Colonic mucosa (tissue), 4 donors: ENCODE results near the gene PLAAT4. TPM values are rescaled to one million over a fixed set of nuclear protein-coding genes. Genes with fewer than 3 reads are reported as not detected.

Experiments
- DNase-seq: peaks from one replicate; pipeline ENCODE4 v3.0.0-alpha.2; 2020
- H3K27ac ChIP-seq: fragments of 200-600 bp; one replicate; pipeline ENCODE4 v1.8.0; 2021
- H3K27me3 ChIP-seq: fragments of 200-600 bp; one replicate; pipeline ENCODE4 v1.8.0; 2021
- H3K36me3 ChIP-seq: fragments of 200-600 bp; one replicate; pipeline ENCODE4 v1.8.0; 2021
- H3K4me1 ChIP-seq: fragments of 200-600 bp; one replicate; pipeline ENCODE4 v1.8.0; 2021; ENCODE audit warnings: mild to moderate bottlenecking
- H3K4me3 ChIP-seq: fragments of 200-600 bp; one replicate; pipeline ENCODE4 v1.8.0; 2021
- H3K9ac ChIP-seq, 2 donors: one replicate each; pipeline ENCODE4 v1.7.0; 2013; ENCODE audit warnings: control low read depth in 2 of 2, low read depth in 2 of 2, low read length in 2 of 2
- H3K9me3 ChIP-seq: fragments of 200-600 bp; one replicate; pipeline ENCODE4 v1.8.0; 2021
- CTCF ChIP-seq: fragments of 200-600 bp; IDR thresholded peaks from one replicate; pipeline ENCODE4 v1.8.0; 2022; ENCODE audit warnings: antibody characterized with exemption, mild to moderate bottlenecking
- intact Hi-C: fragments of 100-400 bp; cut with DNase I; formaldehyde crosslinking; loops from one replicate; pipeline ENCODE4 v1.14.1; 2022
- total RNA-seq, 2 donors: library from RNA; stranded (reverse); fragmentation: NEBNext Ultra II Directional in 1 of 2; extraction: Animal tissue kit (Norgen Biotek cat#: 25700) in 1 of 2; gene quantifications; one replicate each; pipeline ENCODE4 v1.2.1, GENCODE V29; 2021
- donor health status: healthy.
- donor health status: DM: no; HTN: no; CAD: no.
- donor health status: DM: no; HTN: no; CAD: no.

The PLAAT4 gene
- total RNA-seq, 2 donors from 2014 or later, result 9.9 to 40.7 TPM

GRCh38 chr11:63491636-63492372 is 44.8 kb upstream of the PLAAT4 start:
- intact Hi-C loops, result no loop called here

GRCh38 chr11:63492441-63492840 is 44.2 kb upstream of the PLAAT4 start:
- peaks cover 9% of the 10 kb centered on the region for H3K27me3 ChIP-seq
- no peaks in the 10 kb centered on the region for H3K9me3 ChIP-seq
- H3K4me3 ChIP-seq, result no peak overlapping the region
- DNase-seq, result no peak
- intact Hi-C loops, result no loop called here
- H3K4me1 ChIP-seq, result no peaks in the 10 kb centered on the region
- H3K27ac ChIP-seq, result no peak overlapping the region
- no peak for TF ChIP-seq CTCF
- no peak overlapping the region for H3K9ac ChIP-seq
- no peaks in the 10 kb centered on the region for H3K36me3 ChIP-seq

More at GRCh38 chr11:63491636-63492372, 44.8 kb upstream of the PLAAT4 start:
- TF ChIP-seq CTCF, result no peak
- H3K4me3 ChIP-seq, result no peak overlapping the region
- no peak overlapping the region for H3K27ac ChIP-seq
- H3K36me3 ChIP-seq, result no peaks in the 10 kb centered on the region
- H3K9me3 ChIP-seq, result no peaks in the 10 kb centered on the region
- H3K9ac ChIP-seq, result no peak overlapping the region
- peaks cover 9% of the 10 kb centered on the region for H3K27me3 ChIP-seq
- no peaks in the 10 kb centered on the region for H3K4me1 ChIP-seq
- no peak for DNase-seq

- Histone ChIP-seq H3K9ac (no peak overlapping the region), H3K4me3 (no peak overlapping the region), H3K36me3 (no peaks in the 10 kb centered on the region), H3K4me1 (no peaks in the 10 kb centered on the region), H3K9me3 (no peaks in the 10 kb centered on the region), H3K27me3 (peaks cover 9% of the 10 kb centered on the region), H3K27ac (no peak overlapping the region)
- DNase-seq, result no peak
- intact Hi-C loops, result no loop called here
- no peak for TF ChIP-seq CTCF
Observed at GRCh38 chr11:63493127-63493526, 43.5 kb upstream of the PLAAT4 start.

GRCh38 chr11:63494975-63495374 is 41.6 kb upstream of the PLAAT4 start:
- intact Hi-C loops, result no loop called here
- peaks cover 9% of the 10 kb centered on the region for H3K27me3 ChIP-seq
- H3K4me3 ChIP-seq, result no peak overlapping the region
- no peaks in the 10 kb centered on the region for H3K36me3 ChIP-seq
- no peak for TF ChIP-seq CTCF
- H3K4me1 ChIP-seq, result no peaks in the 10 kb centered on the region
- H3K27ac ChIP-seq, result no peak overlapping the region
- no peaks in the 10 kb centered on the region for H3K9me3 ChIP-seq
- no peak for DNase-seq
- H3K9ac ChIP-seq, result no peak overlapping the region

- intact Hi-C loops, result no loop called here
- Histone ChIP-seq H3K27ac (no peak overlapping the region), H3K9me3 (no peaks in the 10 kb centered on the region), H3K4me3 (no peak overlapping the region), H3K4me1 (no peaks in the 10 kb centered on the region), H3K36me3 (no peaks in the 10 kb centered on the region), H3K27me3 (no peaks in the 10 kb centered on the region), H3K9ac (no peak overlapping the region)
- no peak for TF ChIP-seq CTCF
- DNase-seq, result no peak
Observed at GRCh38 chr11:63499874-63500273, 36.7 kb upstream of the PLAAT4 start.
